Bronchial epithelial cell (primary cell): ENCODE measurements around the gene POU3F3. TPM values are rescaled to one million over a fixed set of nuclear protein-coding genes. Genes with fewer than 3 reads are reported as not detected.

Experiments
- DNase-seq: peaks from one replicate; pipeline ENCODE4 v3.0.0-alpha.2; 2010; ENCODE audit warnings: low read depth
- FAIRE-seq: peaks from 2 replicates; lab custom pipeline; 2011; peaks lifted over from hg19 to GRCh38; lab: Jason Lieb, UNC
- H3K27me3 ChIP-seq: 2 replicates; pipeline ENCODE4 v1.5.1; 2011; ENCODE audit warnings: low read length; ENCODE audit not compliant: control insufficient read depth, insufficient read depth
- H3K36me3 ChIP-seq: 2 replicates; pipeline ENCODE4 v1.5.1; 2011; ENCODE audit warnings: low read length; ENCODE audit not compliant: control insufficient read depth, insufficient read depth
- H3K4me3 ChIP-seq: 2 replicates; pipeline ENCODE4 v1.5.1; 2011; ENCODE audit warnings: mild to moderate bottlenecking, low read depth, low read length, control low read depth
- CTCF ChIP-seq: IDR thresholded peaks from 2 replicates; pipeline ENCODE4 v1.5.1; 2011; ENCODE audit warnings: mild to moderate bottlenecking, moderate library complexity, low read length, control low read depth, inconsistent platforms; ENCODE audit not compliant: insufficient read depth, severe bottlenecking
- total RNA-seq: library from RNA; depleted of rRNA; stranded (reverse); fragments of >200 nt; gene quantifications from 2 replicates; pipeline ENCODE4 v1.2.1, GENCODE V29; 2014

The POU3F3 gene
- total RNA-seq, 1 donor from 2014 or later = not detected

DNA sequence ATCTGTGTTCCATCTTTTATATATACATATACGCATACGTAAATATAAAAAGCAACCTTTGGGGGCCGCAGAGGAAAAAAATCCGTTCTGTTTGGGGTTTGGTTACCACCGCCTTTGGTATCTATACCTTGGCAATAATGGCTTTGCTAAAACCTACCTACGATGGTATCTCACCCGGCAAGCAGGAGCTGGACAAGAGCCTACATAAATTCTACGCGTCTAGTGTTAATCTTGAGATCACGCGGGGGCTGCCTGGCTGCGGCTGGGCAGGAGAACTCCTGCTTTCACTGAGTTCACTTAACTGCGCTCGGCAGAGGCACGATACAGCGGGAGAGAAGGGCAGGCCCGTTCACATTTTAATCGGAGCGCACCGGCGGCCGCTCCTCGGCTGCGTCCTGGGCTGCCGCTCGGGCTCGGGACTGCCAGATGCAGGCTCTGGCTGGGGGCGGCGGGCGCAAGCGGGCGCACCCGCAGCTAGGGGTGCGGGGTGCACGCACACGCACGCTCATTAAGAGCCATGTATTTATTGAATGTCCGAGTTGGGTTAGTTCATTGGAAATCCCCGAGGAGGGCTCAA, 1.7 kb upstream of the POU3F3 start:
- H3K27me3 ChIP-seq = peaks cover 59% of the 10 kb centered on the region
- DNase-seq (no peak), FAIRE-seq (no peak)
- no peak for TF ChIP-seq CTCF
- no peaks in the 10 kb centered on the region for H3K36me3 ChIP-seq
- H3K4me3 ChIP-seq = no peak overlapping the region

DNA sequence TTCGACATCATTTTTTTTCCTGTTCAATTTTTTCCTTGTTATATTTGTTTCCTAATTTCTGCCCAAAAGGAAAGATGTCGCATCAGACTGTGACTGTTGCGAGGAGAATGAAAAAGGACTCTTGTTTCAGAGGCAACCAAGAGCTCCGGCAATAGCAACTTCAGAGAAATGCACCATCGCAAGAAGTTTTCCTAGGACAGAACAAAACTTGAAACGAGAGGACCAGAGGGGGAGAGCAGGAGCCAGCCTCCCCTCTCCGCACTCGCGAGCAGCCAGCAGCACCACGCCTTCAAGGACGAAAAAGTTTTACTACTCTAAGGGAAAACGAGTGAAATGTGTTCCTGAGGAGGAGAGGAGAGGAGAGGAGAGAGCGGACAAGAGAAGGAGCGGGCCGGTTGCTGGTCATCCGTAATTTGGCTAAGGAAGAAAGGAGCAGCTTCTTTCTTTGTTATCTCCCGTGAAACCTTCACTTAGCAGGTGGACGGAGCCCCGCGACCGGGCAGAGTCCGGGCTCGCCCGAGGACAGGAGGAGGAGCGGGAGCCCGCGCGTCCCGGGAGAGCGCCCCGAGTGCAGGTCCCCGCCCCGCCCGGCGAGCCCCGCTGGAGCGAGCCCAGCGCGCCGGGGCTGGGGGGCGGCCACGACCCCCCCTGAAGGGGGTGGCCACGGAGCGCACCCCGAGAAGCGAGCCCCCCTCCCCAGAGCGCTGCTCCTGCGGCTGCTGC, 744 bp downstream of the POU3F3 start:
- no peak for FAIRE-seq
- DNase-seq = no peak
- H3K4me3 ChIP-seq = no peak overlapping the region
- H3K36me3 ChIP-seq = no peaks in the 10 kb centered on the region
- TF ChIP-seq CTCF = no peak
- peaks cover 59% of the 10 kb centered on the region for H3K27me3 ChIP-seq

DNA sequence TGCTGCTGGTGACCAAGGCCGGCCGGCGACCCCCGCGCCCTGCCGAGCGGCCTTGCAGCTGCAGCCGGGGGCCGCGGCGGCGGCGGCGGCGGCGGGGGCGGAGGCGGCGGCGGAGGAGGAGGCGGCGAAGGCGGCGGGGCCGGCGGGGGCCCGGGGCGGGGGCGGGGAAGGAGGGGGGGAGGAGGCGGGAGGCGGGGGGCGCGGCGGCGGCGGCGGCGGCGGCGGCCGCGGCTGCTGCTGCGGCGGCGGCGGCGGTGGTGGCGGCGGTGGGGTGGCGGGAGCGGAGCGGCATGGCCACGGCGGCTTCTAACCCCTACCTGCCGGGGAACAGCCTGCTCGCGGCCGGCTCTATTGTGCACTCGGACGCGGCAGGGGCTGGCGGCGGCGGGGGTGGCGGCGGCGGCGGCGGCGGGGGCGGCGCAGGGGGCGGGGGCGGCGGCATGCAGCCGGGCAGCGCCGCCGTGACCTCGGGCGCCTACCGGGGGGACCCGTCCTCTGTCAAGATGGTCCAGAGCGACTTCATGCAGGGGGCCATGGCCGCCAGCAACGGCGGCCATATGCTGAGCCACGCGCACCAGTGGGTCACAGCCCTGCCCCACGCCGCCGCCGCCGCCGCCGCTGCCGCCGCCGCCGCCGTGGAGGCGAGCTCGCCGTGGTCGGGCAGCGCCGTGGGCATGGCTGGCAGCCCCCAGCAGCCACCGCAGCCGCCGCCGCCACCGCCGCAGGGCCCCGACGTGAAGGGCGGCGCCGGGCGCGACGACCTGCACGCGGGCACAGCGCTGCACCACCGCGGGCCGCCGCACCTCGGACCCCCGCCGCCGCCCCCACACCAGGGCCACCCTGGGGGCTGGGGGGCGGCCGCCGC, 1.5 kb downstream of the POU3F3 start:
- Histone ChIP-seq H3K4me3 (no peak overlapping the region), H3K36me3 (no peaks in the 10 kb centered on the region), H3K27me3 (peaks cover 55% of the 10 kb centered on the region)
- no peak for TF ChIP-seq CTCF
- DNase-seq (no peak), FAIRE-seq (no peak)

DNA sequence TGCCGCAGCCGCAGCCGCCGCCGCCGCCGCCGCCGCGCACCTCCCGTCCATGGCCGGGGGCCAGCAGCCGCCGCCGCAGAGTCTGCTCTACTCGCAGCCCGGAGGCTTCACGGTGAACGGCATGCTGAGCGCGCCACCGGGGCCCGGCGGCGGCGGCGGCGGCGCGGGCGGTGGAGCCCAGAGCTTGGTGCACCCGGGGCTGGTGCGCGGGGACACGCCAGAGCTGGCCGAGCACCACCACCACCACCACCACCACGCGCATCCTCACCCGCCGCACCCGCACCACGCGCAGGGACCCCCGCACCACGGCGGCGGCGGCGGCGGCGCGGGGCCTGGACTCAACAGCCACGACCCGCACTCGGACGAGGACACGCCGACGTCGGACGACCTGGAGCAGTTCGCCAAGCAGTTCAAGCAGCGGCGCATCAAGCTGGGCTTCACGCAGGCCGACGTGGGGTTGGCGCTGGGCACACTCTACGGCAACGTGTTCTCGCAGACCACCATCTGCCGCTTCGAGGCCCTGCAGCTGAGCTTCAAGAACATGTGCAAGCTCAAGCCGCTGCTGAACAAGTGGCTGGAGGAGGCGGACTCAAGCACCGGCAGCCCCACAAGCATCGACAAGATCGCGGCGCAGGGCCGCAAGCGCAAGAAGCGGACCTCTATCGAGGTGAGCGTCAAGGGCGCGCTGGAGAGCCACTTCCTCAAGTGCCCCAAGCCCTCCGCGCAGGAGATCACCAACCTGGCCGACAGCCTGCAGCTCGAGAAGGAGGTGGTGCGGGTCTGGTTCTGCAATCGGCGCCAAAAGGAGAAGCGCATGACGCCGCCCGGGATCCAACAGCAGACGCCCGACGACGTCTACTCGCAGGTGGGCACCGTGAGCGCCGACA, 2.4 kb downstream of the POU3F3 start:
- H3K27me3 ChIP-seq = peaks cover 51% of the 10 kb centered on the region
- no peaks in the 10 kb centered on the region for H3K36me3 ChIP-seq
- no peak overlapping the region for H3K4me3 ChIP-seq
- no peak for TF ChIP-seq CTCF
- FAIRE-seq = no peak
- no peak for DNase-seq

GRCh38 chr2:104856973-104857261, 3.0 kb downstream of the POU3F3 start:
- H3K4me3 ChIP-seq = no peak overlapping the region
- H3K36me3 ChIP-seq = no peaks in the 10 kb centered on the region
- no peak for DNase-seq
- no peak for FAIRE-seq
- H3K27me3 ChIP-seq = peaks cover 53% of the 10 kb centered on the region
- TF ChIP-seq CTCF = no peak
